Calu3 (cell line): ENCODE results near the gene MAP6D1. TPM values are rescaled to one million over a fixed set of nuclear protein-coding genes. Genes with fewer than 3 reads are reported as not detected.

ENCODE experiments used
- BruUV-seq: library from RNA; stranded (reverse); fragments of 400-500 nt; replicated peaks from 2 replicates; lab custom pipeline; 2021; lab: Mats Ljungman, UMichigan
- CTCF ChIA-PET: fragments of 300-600 bp; sonication (Branson Sonifier 250); formaldehyde crosslinking; loops from one replicate; lab custom pipeline; 2022; ENCODE audit warnings: antibody characterized with exemption; lab: Charles Lee
- DNase-seq: peaks from one replicate; pipeline ENCODE4 v3.0.0; 2022
- H3K27ac Mint-ChIP-seq: one replicate; pipeline ENCODE4 v1.8.0; 2022; ENCODE audit warnings: mixed read lengths; ENCODE audit not compliant: unreplicated experiment
- H3K27me3 Mint-ChIP-seq: one replicate; pipeline ENCODE4 v1.8.0; 2022; ENCODE audit warnings: mixed read lengths; ENCODE audit not compliant: unreplicated experiment
- H3K36me3 Mint-ChIP-seq: one replicate; pipeline ENCODE4 v1.8.0; 2022; ENCODE audit warnings: mild to moderate bottlenecking, moderate library complexity, mixed read lengths; ENCODE audit not compliant: insufficient read depth, unreplicated experiment
- H3K4me1 Mint-ChIP-seq: one replicate; pipeline ENCODE4 v1.8.0; 2022; ENCODE audit warnings: mild to moderate bottlenecking, low read depth, mixed read lengths; ENCODE audit not compliant: unreplicated experiment
- H3K4me3 Mint-ChIP-seq: one replicate; pipeline ENCODE4 v1.8.0; 2022; ENCODE audit warnings: mild to moderate bottlenecking, low read depth, moderate library complexity, mixed read lengths; ENCODE audit not compliant: unreplicated experiment
- H3K9me3 Mint-ChIP-seq: one replicate; pipeline ENCODE4 v1.8.0; 2022; ENCODE audit warnings: low read depth, mixed read lengths; ENCODE audit not compliant: unreplicated experiment
- intact Hi-C: fragments of 100-400 bp; cut with micrococcal nuclease; formaldehyde crosslinking; loops from one replicate; pipeline ENCODE4 v1.10.0; 2022; ENCODE audit not compliant: unreplicated experiment
- total RNA-seq: library from RNA; stranded (reverse); gene quantifications from 2 replicates; pipeline ENCODE4 v1.2.3, GENCODE V29; 2022
- TF ChIP-seq, protein P1 (sequence below): fragments of 200-600 bp; IDR thresholded peaks from one replicate; pipeline ENCODE4 v1.8.0; 2022; ENCODE audit warnings: antibody characterized with exemption; ENCODE audit not compliant: unreplicated experiment

Gene MAP6D1
- total RNA-seq, 1 experiment from 2014 or later: 5.4 TPM

DNA sequence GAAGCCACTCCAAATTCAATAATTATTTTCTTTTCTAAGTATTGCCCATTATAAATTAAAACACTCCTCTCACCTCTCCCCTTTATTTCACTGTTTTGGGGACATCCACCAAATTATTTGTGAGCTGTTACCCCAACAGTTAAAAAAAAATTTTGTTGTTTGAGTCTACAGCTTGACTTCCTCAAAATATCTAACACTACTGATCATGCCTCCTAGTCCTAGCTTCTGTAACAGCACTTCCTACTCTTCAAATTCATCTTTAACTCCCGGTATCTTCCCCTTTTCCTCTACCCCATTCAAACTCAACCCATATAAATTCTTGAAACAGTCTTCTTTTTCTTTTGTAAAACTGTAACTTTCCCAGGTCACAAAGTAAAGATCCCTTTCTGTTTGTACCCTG is 43.4 kb upstream of the MAP6D1 start:
- Mint-ChIP-seq H3K4me1 (no peaks in the 10 kb centered on the region), H3K4me3 (no peak overlapping the region), H3K36me3 (peaks cover 8% of the 10 kb centered on the region), H3K27me3 (no peaks in the 10 kb centered on the region), H3K27ac (no peak overlapping the region), H3K9me3 (no peaks in the 10 kb centered on the region)
- DNase-seq: no peak
- CTCF ChIA-PET: no interaction called here
- TF ChIP-seq, protein P1, sequence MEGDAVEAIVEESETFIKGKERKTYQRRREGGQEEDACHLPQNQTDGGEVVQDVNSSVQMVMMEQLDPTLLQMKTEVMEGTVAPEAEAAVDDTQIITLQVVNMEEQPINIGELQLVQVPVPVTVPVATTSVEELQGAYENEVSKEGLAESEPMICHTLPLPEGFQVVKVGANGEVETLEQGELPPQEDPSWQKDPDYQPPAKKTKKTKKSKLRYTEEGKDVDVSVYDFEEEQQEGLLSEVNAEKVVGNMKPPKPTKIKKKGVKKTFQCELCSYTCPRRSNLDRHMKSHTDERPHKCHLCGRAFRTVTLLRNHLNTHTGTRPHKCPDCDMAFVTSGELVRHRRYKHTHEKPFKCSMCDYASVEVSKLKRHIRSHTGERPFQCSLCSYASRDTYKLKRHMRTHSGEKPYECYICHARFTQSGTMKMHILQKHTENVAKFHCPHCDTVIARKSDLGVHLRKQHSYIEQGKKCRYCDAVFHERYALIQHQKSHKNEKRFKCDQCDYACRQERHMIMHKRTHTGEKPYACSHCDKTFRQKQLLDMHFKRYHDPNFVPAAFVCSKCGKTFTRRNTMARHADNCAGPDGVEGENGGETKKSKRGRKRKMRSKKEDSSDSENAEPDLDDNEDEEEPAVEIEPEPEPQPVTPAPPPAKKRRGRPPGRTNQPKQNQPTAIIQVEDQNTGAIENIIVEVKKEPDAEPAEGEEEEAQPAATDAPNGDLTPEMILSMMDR: no peak
- no TSS peak for BruUV-seq
- intact Hi-C loops: no loop called here

DNA sequence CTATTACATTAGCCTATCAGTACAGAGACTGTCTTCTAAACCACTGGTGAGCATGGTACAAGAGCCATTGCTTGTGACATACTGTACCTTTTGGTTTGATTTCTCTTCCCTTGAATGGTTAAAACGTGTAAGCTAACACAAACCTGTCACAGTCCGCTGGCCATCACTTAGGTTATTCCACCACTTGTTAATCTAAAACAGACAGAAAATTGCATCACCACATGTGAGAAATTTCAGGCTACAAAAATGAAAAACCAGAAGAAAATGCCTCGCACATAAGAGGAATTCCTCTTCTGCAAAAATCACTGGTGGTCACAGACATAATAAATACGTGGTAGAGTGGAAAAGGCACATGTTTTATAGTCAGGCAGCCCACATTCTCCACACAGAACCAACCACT is 37.2 kb upstream of the MAP6D1 start:
- no peak overlapping the region for H3K4me3 Mint-ChIP-seq
- H3K9me3 Mint-ChIP-seq: no peaks in the 10 kb centered on the region
- no TSS peak for BruUV-seq
- H3K27ac Mint-ChIP-seq: no peak overlapping the region
- TF ChIP-seq, protein P1: no peak
- H3K27me3 Mint-ChIP-seq: no peaks in the 10 kb centered on the region
- CTCF ChIA-PET: interaction anchor here (0.6 kb wide), 1 partner anchor 83 kb away, joined by 4 read pairs; no protein-coding TSS in a partner anchor
- H3K36me3 Mint-ChIP-seq: peaks cover 32% of the 10 kb centered on the region
- DNase-seq: no peak
- no peaks in the 10 kb centered on the region for H3K4me1 Mint-ChIP-seq
- intact Hi-C loops: no loop called here

DNA sequence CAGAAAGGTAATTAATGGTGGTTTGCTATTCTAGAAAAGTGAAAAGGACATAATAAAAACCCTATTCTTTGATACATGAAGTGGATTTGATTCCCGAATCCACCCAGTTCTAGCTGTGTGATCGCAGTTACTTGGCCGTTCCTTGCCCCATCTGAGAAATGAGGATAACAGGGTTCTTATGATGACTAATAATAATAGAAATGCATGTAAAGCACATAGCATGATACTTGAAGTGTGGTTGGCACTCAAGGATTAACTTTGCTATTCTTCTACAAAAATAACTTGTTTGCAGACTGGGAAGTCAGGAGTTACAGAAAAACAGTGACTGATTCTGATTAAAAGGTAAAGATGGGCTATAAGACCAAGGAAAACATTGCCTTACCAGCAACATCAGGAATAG is 32.5 kb upstream of the MAP6D1 start:
- no peaks in the 10 kb centered on the region for H3K27me3 Mint-ChIP-seq
- BruUV-seq: no TSS peak
- TF ChIP-seq, protein P1: no peak

DNA sequence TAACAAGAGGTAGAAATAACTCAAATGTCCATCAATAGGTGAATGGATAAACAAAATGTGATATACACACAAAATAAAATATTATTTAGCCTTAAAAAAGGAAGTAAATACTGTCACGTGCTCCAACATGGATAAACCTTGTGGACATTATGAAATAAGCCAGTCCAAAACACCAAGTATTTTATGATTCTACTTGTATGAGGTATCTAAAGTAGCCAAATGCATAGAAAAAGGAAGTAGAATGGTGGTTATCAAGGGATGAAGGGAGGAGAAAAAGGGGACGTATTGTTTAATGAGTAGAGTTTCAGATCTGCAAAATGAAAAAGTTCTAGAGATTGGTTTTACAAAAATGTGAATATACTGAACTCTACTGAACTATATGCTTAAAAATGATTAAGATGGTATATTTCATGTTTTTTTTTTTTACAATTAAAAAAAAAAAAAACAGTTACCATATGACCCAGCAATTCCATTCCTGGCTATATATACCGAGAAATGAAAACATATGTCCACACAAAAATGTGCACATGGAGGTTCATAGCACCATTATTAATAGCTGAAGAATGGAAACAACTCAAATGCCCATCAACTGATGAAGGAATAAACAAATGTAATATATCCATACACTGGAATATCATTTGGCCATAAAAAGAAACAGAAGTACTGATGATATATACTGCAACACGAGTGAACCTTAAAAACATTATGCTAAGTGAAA is 29.1 kb upstream of the MAP6D1 start:
- H3K36me3 Mint-ChIP-seq: peaks cover 21% of the 10 kb centered on the region
- H3K9me3 Mint-ChIP-seq: no peaks in the 10 kb centered on the region
- no peak for DNase-seq
- intact Hi-C loops: no loop called here
- no peak overlapping the region for H3K4me3 Mint-ChIP-seq
- CTCF ChIA-PET: no interaction called here
- H3K27me3 Mint-ChIP-seq: no peaks in the 10 kb centered on the region
- no peak overlapping the region for H3K27ac Mint-ChIP-seq
- TF ChIP-seq, protein P1: no peak
- no peaks in the 10 kb centered on the region for H3K4me1 Mint-ChIP-seq
- BruUV-seq: no TSS peak

More for the DNA sequence above, 32.5 kb upstream of the MAP6D1 start:
- H3K36me3 Mint-ChIP-seq: peaks cover 27% of the 10 kb centered on the region
- no peak overlapping the region for H3K4me3 Mint-ChIP-seq
- intact Hi-C loops: no loop called here
- CTCF ChIA-PET: no interaction called here
- no peaks in the 10 kb centered on the region for H3K9me3 Mint-ChIP-seq
- no peaks in the 10 kb centered on the region for H3K4me1 Mint-ChIP-seq
- no peak overlapping the region for H3K27ac Mint-ChIP-seq
- no peak for DNase-seq
